NT2/D1 (cell line): ENCODE results near the gene IRF2.

Experiments used
- YY1 ChIP-seq: IDR thresholded peaks from 2 replicates; pipeline ENCODE4 v1.6.1; 2011; ENCODE audit not compliant: insufficient read length, insufficient read depth
- ZNF274 ChIP-seq: IDR thresholded peaks from 2 replicates; pipeline ENCODE4 v1.6.1; 2011; ENCODE audit warnings: mild to moderate bottlenecking, low read depth, low read length

DNA sequence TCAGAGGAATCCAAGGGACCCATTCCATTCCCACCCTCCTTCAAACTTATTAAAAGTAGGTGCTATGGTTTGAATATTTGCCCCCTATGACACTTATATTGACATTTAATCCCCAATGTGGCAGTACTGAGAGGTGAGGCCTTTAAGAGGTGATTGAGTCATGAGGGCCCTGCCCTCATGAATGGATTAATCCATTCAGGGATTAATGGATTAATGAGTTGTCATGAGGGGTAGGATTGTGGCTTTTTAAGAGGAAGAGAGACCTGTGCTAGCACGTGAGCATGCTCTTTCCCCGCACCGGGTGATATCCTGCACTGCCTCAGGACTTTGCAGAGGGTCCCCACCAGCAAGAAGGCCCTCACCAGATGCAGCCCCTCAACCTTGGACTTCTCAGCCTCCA, 50.1 kb downstream of the IRF2 start:
- TF ChIP-seq YY1, result no peak
- TF ChIP-seq ZNF274, result no peak
